ENCODE measurements around the gene IGSF21.

- TF ChIP-seq POLR2A (IDR thresholded peaks at IDR 0.05), result no peak
- no peak for TF ChIP-seq POLR2AphosphoS5 (IDR thresholded peaks at IDR 0.05)
- TF ChIP-seq CTCF (IDR thresholded peaks at IDR 0.05), result no peak
Observed at GRCh38 chr1:18409609-18410237, 302.1 kb downstream of the IGSF21 start.

All from suprapubic skin (tissue), 4 donors.